ENCODE results near the gene CLIC4. TPM values are rescaled to one million over a fixed set of nuclear protein-coding genes. Genes with fewer than 3 reads are reported as not detected.
"Not testable (repeated sequence)": the region's sequence is repeated elsewhere in the genome, so short reads cannot be mapped to it uniquely, and the experiment has no call there.

The CLIC4 gene
- total and polyA plus RNA-seq, 10 of the 15 experiments (the other 5 are each of a cell fraction or from before 2014, with no cell fraction given) = 20.4 to 107 (median 69.6) TPM

- no peak overlapping the region for H3K27ac ChIP-seq (ENCODE audit: control insufficient read depth, insufficient read depth)
- in situ Hi-C loops (cut with MboI) = no loop called here
- FAIRE-seq = no peak
These were observed 61.3 kb downstream of the CLIC4 start for GRCh38 chr1:24806588-24806987.

GRCh38 chr1:24811494-24811893, 66.2 kb downstream of the CLIC4 start:
- H3K9me3 ChIP-seq (replicated peaks; ENCODE audit: control insufficient read depth, insufficient read depth, low read length); ATAC-seq; H3K4me2 ChIP-seq (ENCODE audit: control insufficient read depth, insufficient read depth); H3K4me3 ChIP-seq; intact Hi-C loops (cut with micrococcal nuclease; ENCODE audit: unreplicated experiment); H3K27ac ChIP-seq (ENCODE audit: control insufficient read depth, insufficient read depth); H2AFZ ChIP-seq (ENCODE audit: control insufficient read depth, low read depth, low read length); RAD21 ChIA-PET (ENCODE audit: unreplicated experiment); DNase-seq (ENCODE audit: low read depth, low spot score); H4K20me1 ChIP-seq (ENCODE audit: control insufficient read depth, insufficient read depth); in situ Hi-C loops (cut with MboI); FAIRE-seq; H3K4me1 ChIP-seq (ENCODE audit: control insufficient read depth, insufficient read depth, low read length); H3K79me2 ChIP-seq (ENCODE audit: control insufficient read depth, insufficient read depth, low read length); H3K36me3 ChIP-seq (ENCODE audit: control insufficient read depth in 2 of 2, insufficient read depth in 2 of 2, low read length in 1 of 2); CTCF ChIA-PET; H3K27me3 ChIP-seq (replicated peaks in 1 of 2; ENCODE audit: control insufficient read depth in 2 of 2, insufficient read depth in 2 of 2, low read length in 1 of 2); H3K9ac ChIP-seq (ENCODE audit: control insufficient read depth, insufficient read depth, low read length); BruUV-seq (replicated peaks): not testable (repeated sequence)
- 93% methylated on average over 3 of the region's 3 CpGs for WGBS (ENCODE audit: insufficient coverage, insufficient replicate concordance, low lambda C conversion rate, missing lambda C conversion rate)
- ChIA-PET POLR2A (interaction anchor here (0.7 kb wide), 1 partner anchor 117 kb away, joined by 3 read pairs; no protein-coding TSS in a partner anchor), SMC1A (ENCODE audit: uncharacterized antibody, unreplicated experiment) (interaction anchor here (0.6 to 1.6 kb wide), 4 partner anchors 14 to 124 kb away, joined by 3 to 4 read pairs (median 3); no protein-coding TSS in a partner anchor)

More at GRCh38 chr1:24806588-24806987, 61.3 kb downstream of the CLIC4 start:
- H3K4me1 ChIP-seq (ENCODE audit: control insufficient read depth, insufficient read depth, low read length) = peaks cover 3% of the 10 kb centered on the region; the same call in 1 of the 2 replicates
- no peak for ATAC-seq
- peaks cover 3% of the 10 kb centered on the region; the same call in 1 of the 2 replicates for H3K79me2 ChIP-seq (ENCODE audit: control insufficient read depth, insufficient read depth, low read length)
- ChIA-PET RAD21 (ENCODE audit: unreplicated experiment) (no interaction called here), CTCF (interaction anchor here (1.1 to 1.5 kb wide), 4 partner anchors 24 to 400 kb away, joined by 3 to 6 read pairs (median 4); no protein-coding TSS in a partner anchor), POLR2A (interaction anchor here (1.9 kb wide), 1 partner anchor 33 kb away, joined by 6 read pairs; no protein-coding TSS in a partner anchor), SMC1A (ENCODE audit: uncharacterized antibody, unreplicated experiment) (interaction anchor here (0.6 to 1.9 kb wide), 5 partner anchors 11 to 57 kb away, joined by 3 to 7 read pairs (median 7); no protein-coding TSS in a partner anchor)
- intact Hi-C loops (cut with micrococcal nuclease; ENCODE audit: unreplicated experiment) = no loop called here
- no peak overlapping the region for H2AFZ ChIP-seq (ENCODE audit: control insufficient read depth, low read depth, low read length)
- H4K20me1 ChIP-seq (ENCODE audit: control insufficient read depth, insufficient read depth) = no peaks in the 10 kb centered on the region
- BruUV-seq (replicated peaks) = no TSS peak
- H3K9me3 ChIP-seq (replicated peaks; ENCODE audit: control insufficient read depth, insufficient read depth, low read length) = no peaks in the 10 kb centered on the region; the same call in 1 of the 3 replicates
- no peaks in the 10 kb centered on the region; a peak in 1 of 4 replicates for H3K36me3 ChIP-seq (ENCODE audit: control insufficient read depth in 2 of 2, insufficient read depth in 2 of 2, low read length in 1 of 2)
- H3K4me3 ChIP-seq = no peak overlapping the region
- no peak overlapping the region for H3K4me2 ChIP-seq (ENCODE audit: control insufficient read depth, insufficient read depth)
- 44% methylated on average over 2 of the region's 2 CpGs for WGBS (ENCODE audit: insufficient coverage, insufficient replicate concordance, low lambda C conversion rate, missing lambda C conversion rate)
- H3K27me3 ChIP-seq (replicated peaks in 1 of 2; ENCODE audit: control insufficient read depth in 2 of 2, insufficient read depth in 2 of 2, low read length in 1 of 2) = no peaks in the 10 kb centered on the region
- no peak for TF ChIP-seq FOS (IDR thresholded peaks at IDR 0.05; ENCODE audit: borderline replicate concordance, extremely low read depth, insufficient read length)
- no peak for TF ChIP-seq REST (IDR thresholded peaks at IDR 0.05; ENCODE audit: low read depth, low read length)
- TF ChIP-seq MYB (IDR thresholded peaks at IDR 0.05; ENCODE audit: borderline replicate concordance, low read depth, low read length) = no peak
- H3K9ac ChIP-seq (ENCODE audit: control insufficient read depth, insufficient read depth, low read length) = no peak overlapping the region
- DNase-seq (ENCODE audit: low read depth, low spot score) = no peak

GRCh38 chr1:24820221-24820620, 75.0 kb downstream of the CLIC4 start:
- CTCF ChIA-PET = interaction anchor here (1.1 to 16.2 kb wide), 6 partner anchors 10 to 129 kb away, joined by 3 to 655 read pairs (median 4); no protein-coding TSS in a partner anchor
- H4K20me1 ChIP-seq (ENCODE audit: control insufficient read depth, insufficient read depth); H3K36me3 ChIP-seq (ENCODE audit: control insufficient read depth in 2 of 2, insufficient read depth in 2 of 2, low read length in 1 of 2); H3K9me3 ChIP-seq (replicated peaks; ENCODE audit: control insufficient read depth, insufficient read depth, low read length); BruUV-seq (replicated peaks); H3K27ac ChIP-seq (ENCODE audit: control insufficient read depth, insufficient read depth); H3K27me3 ChIP-seq (replicated peaks in 1 of 2; ENCODE audit: control insufficient read depth in 2 of 2, insufficient read depth in 2 of 2, low read length in 1 of 2); H3K4me1 ChIP-seq (ENCODE audit: control insufficient read depth, insufficient read depth, low read length); H3K79me2 ChIP-seq (ENCODE audit: control insufficient read depth, insufficient read depth, low read length); in situ Hi-C loops (cut with MboI); FAIRE-seq; H3K9ac ChIP-seq (ENCODE audit: control insufficient read depth, insufficient read depth, low read length); intact Hi-C loops (cut with micrococcal nuclease; ENCODE audit: unreplicated experiment); DNase-seq (ENCODE audit: low read depth, low spot score); H3K4me3 ChIP-seq; ATAC-seq; H2AFZ ChIP-seq (ENCODE audit: control insufficient read depth, low read depth, low read length); H3K4me2 ChIP-seq (ENCODE audit: control insufficient read depth, insufficient read depth): not testable (repeated sequence)
- SMC1A ChIA-PET (ENCODE audit: uncharacterized antibody, unreplicated experiment) = interaction anchor here (1.0 to 3.1 kb wide), 6 partner anchors 9 to 132 kb away, joined by 4 to 11 read pairs (median 6); partner anchors contain the start of gene CLIC4
- POLR2A ChIA-PET = interaction anchor here (1.4 kb wide), 2 partner anchors 8 to 75 kb away, joined by 3 to 4 read pairs; partner anchors contain the start of gene CLIC4
- RAD21 ChIA-PET (ENCODE audit: unreplicated experiment) = interaction anchor here (1.6 to 1.8 kb wide), 2 partner anchors 7 to 15 kb away, joined by 3 to 7 read pairs; no protein-coding TSS in a partner anchor
- 0% methylated on average over 1 of the region's 1 CpG for WGBS (ENCODE audit: insufficient coverage, insufficient replicate concordance, low lambda C conversion rate, missing lambda C conversion rate)
